H1 (cell line): ENCODE data around the gene ARL5C. TPM values are rescaled to one million over a fixed set of nuclear protein-coding genes. Genes with fewer than 3 reads are reported as not detected.

Source experiments
- CTCF ChIA-PET: fragments of 300-600 bp; sonication (Branson Sonifier 250); formaldehyde crosslinking; loops from one replicate; lab custom pipeline; 2021; ENCODE audit not compliant: partially characterized antibody; lab: Charles Lee
- POLR2A ChIA-PET: fragments of 300-600 bp; sonication (Branson Sonifier 250); formaldehyde crosslinking; loops from one replicate; lab custom pipeline; 2021; ENCODE audit warnings: inconsistent platforms; ENCODE audit not compliant: partially characterized antibody; lab: Charles Lee
- DNase-seq, 2 experiments: peaks; one replicate each; pipeline versions ENCODE4 v3.0.0 to v3.0.0-alpha.2; 2010 to 2022; ENCODE audit warnings: low spot score in 2 of 2, low read depth in 1 of 2, mixed read lengths in 1 of 2
- FAIRE-seq: peaks from 2 replicates; lab custom pipeline; 2011; peaks lifted over from hg19 to GRCh38; lab: Jason Lieb, UNC
- H2AFZ ChIP-seq: 2 replicates; pipeline ENCODE4 v1.8.1; 2012; ENCODE audit warnings: low read length, inconsistent platforms
- H2AK5ac ChIP-seq: 2 replicates; pipeline ENCODE4 v1.6.1; 2013; ENCODE audit warnings: low read depth, low read length
- H2BK120ac ChIP-seq: replicated peaks from 2 replicates; pipeline ENCODE3; 2013; ENCODE audit warnings: low read depth, low read length, inconsistent platforms
- H2BK12ac ChIP-seq: 2 replicates; pipeline ENCODE4 v1.6.1; 2013; ENCODE audit warnings: low read depth, low read length
- H2BK15ac ChIP-seq: 2 replicates; pipeline ENCODE4 v1.6.1; 2013; ENCODE audit warnings: low read length
- H2BK20ac ChIP-seq: 2 replicates; pipeline ENCODE4 v1.6.1; 2013; ENCODE audit warnings: low read length
- H2BK5ac ChIP-seq: 2 replicates; pipeline ENCODE4 v1.6.1; 2013; ENCODE audit warnings: low read depth, low read length
- H3K14ac ChIP-seq: 2 replicates; pipeline ENCODE4 v1.6.1; 2013; ENCODE audit warnings: inconsistent platforms; ENCODE audit not compliant: insufficient read length
- H3K18ac ChIP-seq: 2 replicates; pipeline ENCODE4 v1.6.1; 2013; ENCODE audit warnings: low read length; ENCODE audit errors: extremely low read depth
- H3K23ac ChIP-seq: 2 replicates; pipeline ENCODE4 v1.6.1; 2013; ENCODE audit warnings: inconsistent platforms; ENCODE audit not compliant: insufficient read length
- H3K23me2 ChIP-seq: 2 replicates; pipeline ENCODE4 v1.6.1; 2013; ENCODE audit warnings: low read depth, low read length
- H3K27ac ChIP-seq: 2 replicates; pipeline ENCODE4 v1.6.1; 2011; ENCODE audit warnings: low read depth, low read length, inconsistent platforms
- H3K27me3 ChIP-seq, 4 experiments: replicated peaks in 1 of 4; 1 replicate in 1 of 4; 2 replicates in 3 of 4; pipeline versions ENCODE4 v1.6.1 to v1.8.1; 2011 to 2013; ENCODE audit warnings: low read length in 3 of 4, mild to moderate bottlenecking in 3 of 4, inconsistent platforms in 2 of 4, mixed read lengths in 2 of 4, moderate library complexity in 1 of 4; ENCODE audit not compliant: control insufficient read depth in 3 of 4, insufficient read depth in 3 of 4; ENCODE audit errors: extremely low read depth in 1 of 4
- H3K36me3 ChIP-seq, 4 experiments: 2 replicates each; pipeline versions ENCODE4 v1.6.1 to v1.8.1; 2011 to 2013; ENCODE audit warnings: mild to moderate bottlenecking in 4 of 4, low read length in 3 of 4, moderate library complexity in 2 of 4, control low read depth in 1 of 4, inconsistent platforms in 1 of 4; ENCODE audit not compliant: insufficient read depth in 4 of 4, control insufficient read depth in 2 of 4
- H3K4ac ChIP-seq: replicated peaks from 2 replicates; pipeline ENCODE3; 2013; ENCODE audit warnings: low read length, low read depth, mixed read lengths, inconsistent platforms; ENCODE audit not compliant: insufficient read length
- H3K4me1 ChIP-seq, 4 experiments: replicated peaks in 1 of 4; 1 replicate in 1 of 4; 2 replicates in 3 of 4; pipeline versions ENCODE4 v1.6.1 to v1.8.1; 2011 to 2013; ENCODE audit warnings: low read length in 3 of 4, inconsistent platforms in 2 of 4, mixed read lengths in 1 of 4; ENCODE audit not compliant: insufficient read depth in 4 of 4, control insufficient read depth in 3 of 4
- H3K4me2 ChIP-seq, 2 experiments: 2 replicates each; pipeline versions ENCODE4 v1.6.1 to v1.8.1; 2011 to 2013; ENCODE audit warnings: low read depth in 2 of 2, low read length in 2 of 2, control low read depth in 1 of 2, inconsistent platforms in 1 of 2, mild to moderate bottlenecking in 1 of 2; ENCODE audit not compliant: insufficient read depth in 1 of 2
- H3K4me3 ChIP-seq, 4 experiments: fragments of 200-600, 300-600 bp in 1 of 4; sonication (generic), shearing (Covaris generic), sonication (Bioruptor Twin) in 1 of 4; 2 replicates each; pipeline versions ENCODE4 v1.5.1 to v1.8.1; 2011 to 2016; ENCODE audit warnings: low read length in 4 of 4, low read depth in 3 of 4, control low read depth in 2 of 4, inconsistent platforms in 2 of 4, mild to moderate bottlenecking in 2 of 4, mixed read lengths in 1 of 4, moderate library complexity in 1 of 4; ENCODE audit not compliant: insufficient read depth in 2 of 4; ENCODE audit errors: extremely low read depth in 1 of 4
- H3K56ac ChIP-seq: replicated peaks from 2 replicates; pipeline ENCODE3; 2013; ENCODE audit warnings: low read depth, mild to moderate bottlenecking, mixed read lengths, low read length, inconsistent platforms; ENCODE audit not compliant: insufficient read length
- H3K79me1 ChIP-seq: 2 replicates; pipeline ENCODE4 v1.6.1; 2013; ENCODE audit warnings: low read depth, low read length, control low read depth
- H3K79me2 ChIP-seq, 2 experiments: 2 replicates each; pipeline versions ENCODE4 v1.6.1 to v1.8.1; 2012 to 2013; ENCODE audit warnings: low read length in 2 of 2, mild to moderate bottlenecking in 2 of 2, inconsistent platforms in 1 of 2; ENCODE audit not compliant: insufficient read depth in 2 of 2, control insufficient read depth in 1 of 2
- H3K9ac ChIP-seq, 4 experiments: replicated peaks in 1 of 4; 1 replicate in 1 of 4; 2 replicates in 3 of 4; pipeline versions ENCODE4 v1.6.1 to v1.8.1; 2011 to 2013; ENCODE audit warnings: low read depth in 3 of 4, low read length in 3 of 4, control low read depth in 2 of 4, mild to moderate bottlenecking in 2 of 4, moderate library complexity in 2 of 4, inconsistent platforms in 1 of 4; ENCODE audit errors: extremely low read depth in 1 of 4
- H3K9me3 ChIP-seq, 2 experiments: 2 replicates each; pipeline versions ENCODE4 v1.6.1 to v1.8.1; 2012 to 2013; ENCODE audit warnings: mild to moderate bottlenecking in 2 of 2, moderate library complexity in 2 of 2, control low read depth in 1 of 2, inconsistent platforms in 1 of 2, low read depth in 1 of 2, low read length in 1 of 2, mixed read lengths in 1 of 2; ENCODE audit not compliant: insufficient read depth in 2 of 2
- H4K20me1 ChIP-seq, 2 experiments: replicated peaks in 1 of 2; 2 replicates each; pipeline versions ENCODE3 to v1.8.1; 2011 to 2013; ENCODE audit warnings: inconsistent platforms in 2 of 2, low read length in 2 of 2, mild to moderate bottlenecking in 1 of 2; ENCODE audit not compliant: insufficient read depth in 2 of 2, control insufficient read depth in 1 of 2
- H4K5ac ChIP-seq: 2 replicates; pipeline ENCODE4 v1.6.1; 2013; ENCODE audit warnings: low read length, low read depth, mixed read lengths, inconsistent platforms; ENCODE audit not compliant: insufficient read length
- H4K8ac ChIP-seq: 2 replicates; pipeline ENCODE4 v1.8.0; 2013; ENCODE audit warnings: mild to moderate bottlenecking, moderate library complexity, low read length, inconsistent platforms; ENCODE audit not compliant: insufficient read depth; ENCODE audit errors: extremely low read depth
- H4K91ac ChIP-seq: replicated peaks from 2 replicates; pipeline ENCODE3; 2013; ENCODE audit warnings: low read length, mixed read lengths, inconsistent platforms; ENCODE audit not compliant: insufficient read length
- ATF2 ChIP-seq: IDR thresholded peaks from 2 replicates; pipeline ENCODE4 v1.6.1; 2012; ENCODE audit warnings: low read length, inconsistent platforms
- CHD2 ChIP-seq: IDR thresholded peaks from 2 replicates; pipeline ENCODE4 v1.6.1; 2012; ENCODE audit warnings: low read length, improper control_type of control experiment
- HDAC2 ChIP-seq, 2 experiments: fragments of 300-600 bp in 1 of 2; sonication (generic) in 1 of 2; IDR thresholded peaks; 2 replicates each; pipeline ENCODE4 v1.6.1; 2011 to 2012; ENCODE audit warnings: low read depth in 2 of 2, low read length in 2 of 2, mild to moderate bottlenecking in 2 of 2, moderate library complexity in 2 of 2, borderline replicate concordance in 1 of 2, inconsistent platforms in 1 of 2
- HDAC6 ChIP-seq: IDR thresholded peaks from one replicate; pipeline ENCODE4 v1.7.1; 2012; ENCODE audit warnings: low read depth, mild to moderate bottlenecking, inconsistent platforms, low read length, moderate library complexity
- JUND ChIP-seq: IDR thresholded peaks from 2 replicates; pipeline ENCODE4 v1.6.1; 2011; ENCODE audit warnings: mild to moderate bottlenecking, improper control_type of control experiment, low read length
- TEAD4 ChIP-seq: IDR thresholded peaks from 2 replicates; pipeline ENCODE4 v1.6.1; 2012; ENCODE audit warnings: low read depth, low read length, inconsistent platforms, mixed read lengths
- WGBS, 2 experiments: shearing (Covaris generic) in 1 of 2; methylation state at CpG; one replicate each; pipeline versions ENCODE4 v1.1.6 to v1.1.7; 2013 to 2015; ENCODE audit warnings: low lambda C conversion rate in 2 of 2, mixed read lengths in 2 of 2, inconsistent platforms in 1 of 2, low coverage in 1 of 2, missing lambda C conversion rate in 1 of 2; ENCODE audit not compliant: insufficient replicate concordance in 2 of 2, insufficient coverage in 1 of 2, insufficient read length in 1 of 2; ENCODE audit errors: extremely low coverage in 1 of 2, missing lambda C conversion rate in 1 of 2; 5-methylcytosine and 5-hydroxymethylcytosine counted together
- polyA plus RNA-seq, 7 experiments: library from polyadenylated mRNA; depleted of rRNA in 3 of 7; stranded (reverse) in 5 of 7; unstranded in 2 of 7; fragments of >200 nt in 5 of 7; fragments of 200-250 nt in 2 of 7; gene quantifications; 1 replicate in 5 of 7; 2 replicates in 1 of 7; 4 replicates in 1 of 7; pipeline versions ENCODE4 v1.2.1 to v1.2.3, GENCODE V29; 2011 to 2013; ENCODE audit warnings: missing spikeins in 2 of 7, mixed read lengths in 2 of 7
- total RNA-seq: library from RNA; stranded (reverse); fragmentation: NEBNext Ultra II Directional; extraction: Animal tissue kit (Norgen Biotek cat#: 25700); gene quantifications from 2 replicates; pipeline ENCODE4 v1.2.1, GENCODE V29; 2021

ARL5C gene
- total and polyA plus RNA-seq, 2 of the 8 experiments (the other 6 are each of a cell fraction or from before 2014, with no cell fraction given), result not detected

DNA sequence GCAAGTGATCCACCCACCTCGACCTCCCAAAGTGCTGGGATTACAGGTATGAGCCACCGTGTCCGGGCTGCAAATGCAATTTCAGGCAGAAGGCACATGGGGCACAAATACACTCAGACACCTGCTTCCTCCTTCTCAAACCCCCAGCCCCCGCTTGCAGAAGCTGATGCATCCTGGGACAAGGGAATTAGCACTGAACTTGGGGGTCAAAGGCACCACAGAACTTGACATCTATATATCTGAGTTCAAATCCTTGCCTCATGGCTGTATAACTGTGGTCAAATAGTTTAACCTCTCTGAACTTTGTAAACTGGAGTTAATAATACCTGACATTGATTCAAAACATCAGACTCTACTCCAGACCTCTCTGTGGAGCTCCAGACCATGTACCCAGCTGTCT is 4.1 kb upstream of the ARL5C start:
- Histone ChIP-seq H3K27ac (no peak overlapping the region), H3K27me3 (peaks cover 12 to 27% (median 23%) of the 10 kb centered on the region in 4 experiments), H4K91ac (no peak overlapping the region), H3K4me1 (peaks cover 0 to 15% (median 12%) of the 10 kb centered on the region in 4 experiments; a peak in 6 of 7 replicates), H3K23ac (no peak overlapping the region), H3K79me2 (no peaks in the 10 kb centered on the region), H2BK12ac (no peak overlapping the region), H4K5ac (no peak overlapping the region), H2BK15ac (no peak overlapping the region), H3K56ac (no peak overlapping the region), H2AFZ (no peak overlapping the region), H2BK20ac (no peak overlapping the region), H3K23me2 (peaks cover 10% of the 10 kb centered on the region; the same call in 1 of the 2 replicates), H3K36me3 (no peaks in the 10 kb centered on the region), H3K9ac (no peak overlapping the region), H2AK5ac (no peak overlapping the region), H3K4me2 (no peak overlapping the region), H4K20me1 (no peaks in the 10 kb centered on the region), H2BK120ac (no peak overlapping the region), H4K8ac (no peak overlapping the region), H3K14ac (no peak overlapping the region), H3K79me1 (no peaks in the 10 kb centered on the region), H3K18ac (no peak overlapping the region), H3K9me3 (no peaks in the 10 kb centered on the region), H2BK5ac (no peak overlapping the region), H3K4me3 (no peak overlapping the region), H3K4ac (no peak overlapping the region)
- DNase-seq (no peak), FAIRE-seq (no peak)
- no peak for TF ChIP-seq CHD2
- TF ChIP-seq JUND, result no peak
- TF ChIP-seq TEAD4, result no peak
- TF ChIP-seq HDAC2 (IDR thresholded peaks at IDR 0.05; ENCODE audit: borderline replicate concordance in 1 of 2, low read depth in 2 of 2, low read length in 2 of 2), result no peak
- TF ChIP-seq HDAC6, result no peak
- TF ChIP-seq ATF2, result no peak
- 100% methylated on average over 4 of the region's 4 CpGs; no CpG with 5 or more reads in 1 of the 2 experiments for WGBS, 2 experiments
- POLR2A ChIA-PET, result interaction anchor here (0.6 to 2.2 kb wide), 2 partner anchors 17 to 1658 kb away, joined by 3 to 6 read pairs; no protein-coding TSS in a partner anchor
- CTCF ChIA-PET, result interaction anchor here (0.7 to 7.4 kb wide), 9 partner anchors 13 to 247 kb away, joined by 3 to 63 read pairs (median 6); no protein-coding TSS in a partner anchor
